Common myeloid progenitor, CD34-positive (primary cell): ENCODE data around the gene ZNF485.
A peak's percentile ranks its signal among the peaks of the same experiment; 100 is the strongest.

Experiments used
- CTCF ChIA-PET: fragments of 350-600 bp; sonication (Branson Sonifier 250); formaldehyde crosslinking; loops from one replicate; lab custom pipeline; 2021; ENCODE audit warnings: antibody characterized with exemption; lab: Charles Lee
- POLR2A ChIA-PET: fragments of 350-600 bp; sonication (Branson Sonifier 250); formaldehyde crosslinking; loops from one replicate; lab custom pipeline; 2021; ENCODE audit warnings: antibody characterized with exemption; lab: Charles Lee
- DNase-seq, 3 donors: peaks; one replicate each; pipeline versions ENCODE4 v3.0.0 to v3.0.0-alpha.2; 2013
- H3K27ac ChIP-seq, 2 experiments: 1 replicate in 1 of 2; 2 replicates in 1 of 2; pipeline ENCODE4 v1.7.0; 2013; ENCODE audit warnings: inconsistent platforms in 2 of 2, low read length in 2 of 2, mild to moderate bottlenecking in 2 of 2, low read depth in 1 of 2, moderate library complexity in 1 of 2; ENCODE audit not compliant: severe bottlenecking in 2 of 2, insufficient read depth in 1 of 2, poor library complexity in 1 of 2
- H3K27me3 ChIP-seq, 5 experiments: replicated peaks in 2 of 5; 1 replicate in 3 of 5; 2 replicates in 2 of 5; pipeline versions ENCODE4 v1.6.1 to v1.7.0; 2013; ENCODE audit warnings: low read length in 4 of 5, mild to moderate bottlenecking in 2 of 5, moderate library complexity in 2 of 5, inconsistent platforms in 1 of 5; ENCODE audit not compliant: insufficient read depth in 5 of 5, control insufficient read depth in 4 of 5
- H3K36me3 ChIP-seq, 4 experiments: 1 replicate in 2 of 4; 2 replicates in 2 of 4; pipeline versions ENCODE4 v1.6.1 to v1.7.0; 2013; ENCODE audit warnings: low read length in 3 of 4, control low read depth in 1 of 4, mild to moderate bottlenecking in 1 of 4; ENCODE audit not compliant: control insufficient read depth in 4 of 4, insufficient read depth in 4 of 4
- H3K4me1 ChIP-seq, 4 experiments: 1 replicate in 3 of 4; 2 replicates in 1 of 4; pipeline versions ENCODE4 v1.6.1 to v1.7.1; 2013; ENCODE audit warnings: low read length in 3 of 4, mild to moderate bottlenecking in 3 of 4, control low read depth in 1 of 4, inconsistent platforms in 1 of 4, moderate library complexity in 1 of 4; ENCODE audit not compliant: control insufficient read depth in 4 of 4, insufficient read depth in 4 of 4; ENCODE audit errors: control extremely low read depth in 1 of 4
- H3K4me3 ChIP-seq, 7 experiments: 1 replicate in 4 of 7; 2 replicates in 3 of 7; pipeline versions ENCODE4 v1.5.1 to v1.7.0; 2013; ENCODE audit warnings: mild to moderate bottlenecking in 7 of 7, low read length in 6 of 7, moderate library complexity in 6 of 7, inconsistent platforms in 2 of 7, low read depth in 2 of 7, control low read depth in 1 of 7; ENCODE audit not compliant: insufficient read depth in 4 of 7, control insufficient read depth in 1 of 7; ENCODE audit errors: extremely low read depth in 1 of 7
- H3K9me3 ChIP-seq, 5 experiments: 1 replicate in 4 of 5; 2 replicates in 1 of 5; pipeline versions ENCODE4 v1.6.1 to v1.7.1; 2013; ENCODE audit warnings: low read length in 4 of 5, mild to moderate bottlenecking in 2 of 5, inconsistent platforms in 1 of 5, low read depth in 1 of 5, moderate library complexity in 1 of 5; ENCODE audit not compliant: control insufficient read depth in 4 of 5, insufficient read depth in 2 of 5; ENCODE audit errors: control extremely low read depth in 1 of 5
- whole genome bisulfite sequencing: methylation state at CpG from one replicate; pipeline ENCODE4 v1.1.5; 2013; ENCODE audit not compliant: insufficient coverage; 5-methylcytosine and 5-hydroxymethylcytosine counted together

Gene ZNF485

DNA sequence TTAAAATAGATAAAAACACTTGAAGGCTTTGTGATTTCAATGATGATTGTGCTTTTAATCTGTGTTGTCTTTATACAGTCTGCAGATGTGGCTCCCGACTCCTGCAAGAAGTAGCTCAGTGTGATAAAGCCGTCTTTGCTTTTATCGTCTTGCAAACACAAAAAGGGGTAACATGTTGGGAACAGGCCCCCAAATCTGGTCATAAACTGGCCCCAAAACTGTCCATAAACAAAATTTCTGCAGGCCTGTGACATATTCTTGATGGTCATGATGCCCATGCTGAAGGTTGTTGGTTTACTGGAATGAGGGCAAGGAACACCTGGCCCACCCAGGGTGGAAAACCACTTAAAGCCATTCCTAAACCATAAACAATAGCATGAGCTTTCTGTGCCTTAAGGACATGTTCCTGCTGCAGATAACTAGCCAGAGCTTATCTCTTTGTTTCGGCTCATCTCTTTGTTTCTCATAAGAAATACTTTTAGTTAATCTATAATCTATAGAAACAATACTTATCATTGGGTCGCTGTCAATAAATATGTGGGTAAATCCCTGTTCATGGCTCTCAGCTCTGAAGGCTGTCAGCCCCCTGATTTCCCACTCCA is 14.8 kb upstream of the ZNF485 start:
- Histone ChIP-seq H3K4me1 (peaks cover 6 to 25% (median 19%) of the 10 kb centered on the region in 4 experiments), H3K27me3 (no peaks in the 10 kb centered on the region), H3K36me3 (no peaks in the 10 kb centered on the region), H3K9me3 (peaks cover 0 to 21% (median 2%) of the 10 kb centered on the region in 5 experiments), H3K4me3 (no peak overlapping the region), H3K27ac (no peak overlapping the region)
- POLR2A ChIA-PET: no interaction called here
- DNase-seq: no peak
- WGBS: 93% methylated on average over 3 of the region's 5 CpGs
- CTCF ChIA-PET: interaction anchor here (1.1 kb wide), 1 partner anchor 79 kb away, joined by 3 read pairs; no protein-coding TSS in a partner anchor

GRCh38 chr10:43594944-43595589 is 11.2 kb upstream of the ZNF485 start:
- Histone ChIP-seq H3K9me3 (peaks cover 0 to 21% (median 5%) of the 10 kb centered on the region in 5 experiments), H3K27me3 (no peaks in the 10 kb centered on the region), H3K4me3 (peak overlapping the region; percentile 28 to 76 (median 42)), H3K36me3 (no peaks in the 10 kb centered on the region), H3K27ac (peak overlapping the region in 1 of 2 experiments; percentile 36), H3K4me1 (peaks cover 8 to 33% (median 27%) of the 10 kb centered on the region in 4 experiments)
- ChIA-PET POLR2A (interaction anchor here (0.7 kb wide), 1 partner anchor 175 kb away, joined by 3 read pairs; no protein-coding TSS in a partner anchor), CTCF (interaction anchor here (1.0 to 1.7 kb wide), 5 partner anchors 8 to 27 kb away, joined by 3 to 4 read pairs (median 3); no protein-coding TSS in a partner anchor)
- WGBS: 7% methylated on average over 8 of the region's 8 CpGs
- peak; percentile 58 to 86 (median 86) for DNase-seq

- DNase-seq: peak in 2 of 3 donors; percentile 34 to 39
These were observed 10.4 kb upstream of the ZNF485 start for GRCh38 chr10:43595739-43596298.

DNA sequence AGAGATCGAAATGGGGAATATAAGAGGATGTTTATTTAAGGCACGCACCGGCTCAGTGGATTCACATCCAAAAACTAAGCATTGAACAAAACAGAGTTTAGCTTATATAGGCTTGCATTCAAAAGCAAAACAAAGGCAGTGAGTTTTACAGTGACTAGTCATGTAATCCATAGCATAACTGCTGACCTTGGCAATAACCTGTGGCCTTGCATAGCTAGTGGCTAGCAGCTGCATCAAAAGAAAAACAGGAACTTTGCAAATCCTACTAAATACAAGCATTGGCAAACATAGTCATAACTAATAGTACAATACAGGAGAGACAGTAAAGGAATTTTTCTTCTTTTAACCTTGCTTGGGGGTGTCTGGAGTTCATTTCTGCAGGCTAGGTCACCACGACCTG is 9.7 kb upstream of the ZNF485 start:
- Histone ChIP-seq H3K4me3 (no peak overlapping the region), H3K27me3 (no peaks in the 10 kb centered on the region), H3K27ac (no peak overlapping the region), H3K9me3 (peaks cover 0 to 23% (median 9%) of the 10 kb centered on the region in 5 experiments), H3K36me3 (no peaks in the 10 kb centered on the region), H3K4me1 (peaks cover 8 to 33% (median 27%) of the 10 kb centered on the region in 4 experiments)
- ChIA-PET CTCF (interaction anchor here (1.7 kb wide), 1 partner anchor 23 kb away, joined by 3 read pairs; no protein-coding TSS in a partner anchor), POLR2A (no interaction called here)
- DNase-seq: peak in 2 of 3 donors; percentile 42 to 57
- WGBS: no CpG with 5 or more reads among the region's 4 CpGs

More at GRCh38 chr10:43595739-43596298, 10.4 kb upstream of the ZNF485 start:
- Histone ChIP-seq H3K36me3 (no peaks in the 10 kb centered on the region), H3K4me1 (peaks cover 8 to 33% (median 27%) of the 10 kb centered on the region in 4 experiments), H3K27me3 (no peaks in the 10 kb centered on the region), H3K4me3 (peak overlapping the region in 5 of 7 experiments; percentile 19 to 76 (median 27)), H3K9me3 (peaks cover 0 to 23% (median 5%) of the 10 kb centered on the region in 5 experiments), H3K27ac (peak overlapping the region in 1 of 2 experiments; percentile 36)
- ChIA-PET CTCF (interaction anchor here (1.0 to 1.7 kb wide), 2 partner anchors 10 to 22 kb away, joined by 3 read pairs; no protein-coding TSS in a partner anchor), POLR2A (interaction anchor here (0.7 kb wide), 1 partner anchor 176 kb away, joined by 3 read pairs; no protein-coding TSS in a partner anchor)
- 0% methylated on average over 4 of the region's 7 CpGs for WGBS

GRCh38 chr10:43598446-43598845 is 7.8 kb upstream of the ZNF485 start:
- Histone ChIP-seq H3K27ac (no peak overlapping the region), H3K27me3 (no peaks in the 10 kb centered on the region), H3K36me3 (no peaks in the 10 kb centered on the region), H3K4me1 (peaks cover 8 to 33% (median 27%) of the 10 kb centered on the region in 4 experiments), H3K4me3 (no peak overlapping the region), H3K9me3 (peaks cover 0 to 12% (median 7%) of the 10 kb centered on the region in 5 experiments)
- ChIA-PET CTCF (interaction anchor here (0.6 to 1.2 kb wide), 2 partner anchors 47 to 85 kb away, joined by 3 read pairs; no protein-coding TSS in a partner anchor), POLR2A (no interaction called here)
- WGBS: 71% methylated on average over 2 of the region's 2 CpGs
- DNase-seq: no peak

GRCh38 chr10:43599333-43599732 is 6.9 kb upstream of the ZNF485 start:
- POLR2A ChIA-PET: no interaction called here

More at GRCh38 chr10:43599333-43599732, 6.9 kb upstream of the ZNF485 start:
- H3K4me1 ChIP-seq: peaks cover 8 to 29% (median 27%) of the 10 kb centered on the region in 4 experiments
- no peaks in the 10 kb centered on the region for H3K36me3 ChIP-seq
- peak; percentile 26 to 86 (median 71) for DNase-seq
- CTCF ChIA-PET: no interaction called here
- H3K4me3 ChIP-seq: no peak overlapping the region
- no CpG with 5 or more reads among the region's 2 CpGs for WGBS
- no peak overlapping the region for H3K27ac ChIP-seq
- peaks cover 0 to 12% (median 7%) of the 10 kb centered on the region in 5 experiments for H3K9me3 ChIP-seq
- H3K27me3 ChIP-seq: no peaks in the 10 kb centered on the region
